WERI-Rb-1 (cell line): Measurements from ENCODE around the gene KLHL14.
"Not testable (repeated sequence)": the region's sequence is repeated elsewhere in the genome, so short reads cannot be mapped to it uniquely, and the experiment has no call there.

Experiments used
- DNase-seq: peaks from one replicate; pipeline ENCODE4 v3.0.0-alpha.2; 2020
- H3K27ac ChIP-seq: fragments of 250-450 bp; sonication (Bioruptor Pico); 2 replicates; pipeline ENCODE4 v1.5.1; 2020; ENCODE audit warnings: mild to moderate bottlenecking, moderate library complexity
- H3K27me3 ChIP-seq: fragments of 250-450 bp; sonication (Bioruptor Pico); 2 replicates; pipeline ENCODE4 v1.5.1; 2021; ENCODE audit warnings: mild to moderate bottlenecking, low read depth, moderate library complexity; ENCODE audit not compliant: insufficient read depth, severe bottlenecking
- H3K36me3 ChIP-seq: fragments of 250-450 bp; sonication (Bioruptor Pico); 2 replicates; pipeline ENCODE4 v1.5.1; 2020; ENCODE audit warnings: mild to moderate bottlenecking, moderate library complexity
- H3K4me3 ChIP-seq: 2 replicates; pipeline ENCODE4 v1.5.1; 2011; ENCODE audit warnings: low read depth, mild to moderate bottlenecking, control low read depth, low read length
- H3K9me3 ChIP-seq: fragments of 250-450 bp; sonication (Bioruptor Pico); 2 replicates; pipeline ENCODE4 v1.5.1; 2021; ENCODE audit warnings: mild to moderate bottlenecking, moderate library complexity; ENCODE audit not compliant: severe bottlenecking
- CTCF ChIP-seq: IDR thresholded peaks from 2 replicates; pipeline ENCODE4 v1.5.1; 2011; ENCODE audit warnings: low read depth, mild to moderate bottlenecking, control low read depth, inconsistent platforms, low read length

Gene KLHL14

GRCh38 chr18:32668956-32669355, 103.9 kb downstream of the KLHL14 start:
- Histone ChIP-seq H3K27me3 (peaks cover 16% of the 10 kb centered on the region), H3K9me3 (no peaks in the 10 kb centered on the region), H3K4me3 (no peak overlapping the region), H3K27ac (no peak overlapping the region), H3K36me3 (no peaks in the 10 kb centered on the region)
- no peak for DNase-seq
- TF ChIP-seq CTCF = no peak

- H3K27ac ChIP-seq = no peak overlapping the region
- H3K9me3 ChIP-seq = no peaks in the 10 kb centered on the region
- no peak overlapping the region for H3K4me3 ChIP-seq
- H3K27me3 ChIP-seq = peaks cover 13% of the 10 kb centered on the region
- TF ChIP-seq CTCF = no peak
- DNase-seq = no peak
- H3K36me3 ChIP-seq = no peaks in the 10 kb centered on the region
These were observed 111.1 kb downstream of the KLHL14 start for GRCh38 chr18:32661486-32662299.

GRCh38 chr18:32654507-32654906, 118.3 kb downstream of the KLHL14 start:
- not testable (repeated sequence) for H3K36me3 ChIP-seq, DNase-seq, H3K9me3 ChIP-seq, H3K27ac ChIP-seq, H3K4me3 ChIP-seq, H3K27me3 ChIP-seq

GRCh38 chr18:32637659-32638058, 135.2 kb downstream of the KLHL14 start:
- not testable (repeated sequence) for H3K27me3 ChIP-seq, DNase-seq, H3K4me3 ChIP-seq, H3K36me3 ChIP-seq, H3K27ac ChIP-seq, H3K9me3 ChIP-seq

GRCh38 chr18:32637226-32637625, 135.6 kb downstream of the KLHL14 start:
- H3K4me3 ChIP-seq = no peak overlapping the region
- no peak overlapping the region for H3K27ac ChIP-seq
- no peaks in the 10 kb centered on the region for H3K36me3 ChIP-seq
- no peaks in the 10 kb centered on the region for H3K9me3 ChIP-seq
- no peak for TF ChIP-seq CTCF
- peaks cover 5% of the 10 kb centered on the region for H3K27me3 ChIP-seq
- DNase-seq = no peak

GRCh38 chr18:32634876-32635431, 137.9 kb downstream of the KLHL14 start:
- Histone ChIP-seq H3K4me3 (no peak overlapping the region), H3K9me3 (no peaks in the 10 kb centered on the region), H3K27me3 (peaks cover 12% of the 10 kb centered on the region), H3K27ac (no peak overlapping the region), H3K36me3 (no peaks in the 10 kb centered on the region)
- no peak for DNase-seq
- no peak for TF ChIP-seq CTCF
